ENCODE results near the gene EPN2. TPM values are rescaled to one million over a fixed set of nuclear protein-coding genes. Genes with fewer than 3 reads are reported as not detected.

The EPN2 gene
- total RNA-seq, 1 experiment from 2014 or later: 35.6 TPM

- ChIA-PET CTCF (no interaction called here), POLR2A (no interaction called here)
- Mint-ChIP-seq H3K27ac (ENCODE audit: unreplicated experiment) (no peak overlapping the region), H3K9me3 (ENCODE audit: unreplicated experiment) (no peaks in the 10 kb centered on the region), H3K4me1 (ENCODE audit: low read depth, unreplicated experiment) (peaks cover 5% of the 10 kb centered on the region), H3K4me3 (ENCODE audit: unreplicated experiment) (no peak overlapping the region), H3K27me3 (ENCODE audit: insufficient read depth, unreplicated experiment) (no peaks in the 10 kb centered on the region), H3K36me3 (ENCODE audit: insufficient read depth, unreplicated experiment) (peaks cover 3% of the 10 kb centered on the region)
- Histone ChIP-seq H3K27me3 (replicated peaks; ENCODE audit: control insufficient read depth, insufficient read depth, low read length) (no peaks in the 10 kb centered on the region), H3K9me3 (no peaks in the 10 kb centered on the region), H3K4me3 (ENCODE audit: low read depth, low read length) (no peak overlapping the region), H3K36me3 (ENCODE audit: control insufficient read depth, insufficient read depth, low read length) (no peaks in the 10 kb centered on the region; the same call in none of the 2 replicates), H3K4me1 (peaks cover 4% of the 10 kb centered on the region; the same call in 1 of the 2 replicates)
- intact Hi-C loops (cut with micrococcal nuclease; ENCODE audit: unreplicated experiment): no loop called here
- DNase-seq: no peak
- TF ChIP-seq CTCF (IDR thresholded peaks at IDR 0.05; ENCODE audit: insufficient read depth in 1 of 2, low read depth in 1 of 2, low read length in 1 of 2, severe bottlenecking in 1 of 2, unreplicated experiment in 1 of 2): no peak
- no TSS peak for BruUV-seq (replicated peaks)
Observed at GRCh38 chr17:19304751-19305150, 67.6 kb downstream of the EPN2 start.

GRCh38 chr17:19305256-19305655, 68.1 kb downstream of the EPN2 start:
- intact Hi-C loops (cut with micrococcal nuclease; ENCODE audit: unreplicated experiment): no loop called here
- peaks cover 4% of the 10 kb centered on the region; the same call in 1 of the 2 replicates for H3K4me1 ChIP-seq
- Mint-ChIP-seq H3K27ac (ENCODE audit: unreplicated experiment) (no peak overlapping the region), H3K4me1 (ENCODE audit: low read depth, unreplicated experiment) (peaks cover 5% of the 10 kb centered on the region), H3K9me3 (ENCODE audit: unreplicated experiment) (no peaks in the 10 kb centered on the region), H3K27me3 (ENCODE audit: insufficient read depth, unreplicated experiment) (no peaks in the 10 kb centered on the region), H3K4me3 (ENCODE audit: unreplicated experiment) (no peak overlapping the region), H3K36me3 (ENCODE audit: insufficient read depth, unreplicated experiment) (peaks cover 6% of the 10 kb centered on the region)
- H3K27me3 ChIP-seq (replicated peaks; ENCODE audit: control insufficient read depth, insufficient read depth, low read length): no peaks in the 10 kb centered on the region
- no peaks in the 10 kb centered on the region for H3K9me3 ChIP-seq
- ChIA-PET CTCF (interaction anchor here (1.3 kb wide), 1 partner anchor 17 kb away, joined by 4 read pairs; no protein-coding TSS in a partner anchor), POLR2A (no interaction called here)
- H3K4me3 ChIP-seq (ENCODE audit: low read depth, low read length): no peak overlapping the region
- DNase-seq: no peak
- no peaks in the 10 kb centered on the region; the same call in none of the 2 replicates for H3K36me3 ChIP-seq (ENCODE audit: control insufficient read depth, insufficient read depth, low read length)
- BruUV-seq (replicated peaks): no TSS peak
- TF ChIP-seq CTCF (IDR thresholded peaks at IDR 0.05; ENCODE audit: insufficient read depth in 1 of 2, low read depth in 1 of 2, low read length in 1 of 2, severe bottlenecking in 1 of 2, unreplicated experiment in 1 of 2): no peak

GRCh38 chr17:19305761-19306159, 68.6 kb downstream of the EPN2 start:
- ChIA-PET POLR2A (no interaction called here), CTCF (interaction anchor here (1.3 kb wide), 1 partner anchor 16 kb away, joined by 4 read pairs; no protein-coding TSS in a partner anchor)
- Mint-ChIP-seq H3K9me3 (ENCODE audit: unreplicated experiment) (no peaks in the 10 kb centered on the region), H3K36me3 (ENCODE audit: insufficient read depth, unreplicated experiment) (peaks cover 10% of the 10 kb centered on the region), H3K4me3 (ENCODE audit: unreplicated experiment) (no peak overlapping the region), H3K27ac (ENCODE audit: unreplicated experiment) (no peak overlapping the region), H3K4me1 (ENCODE audit: low read depth, unreplicated experiment) (peaks cover 5% of the 10 kb centered on the region), H3K27me3 (ENCODE audit: insufficient read depth, unreplicated experiment) (no peaks in the 10 kb centered on the region)
- no peak overlapping the region for H3K4me3 ChIP-seq (ENCODE audit: low read depth, low read length)
- BruUV-seq (replicated peaks): no TSS peak
- no peaks in the 10 kb centered on the region; the same call in none of the 2 replicates for H3K36me3 ChIP-seq (ENCODE audit: control insufficient read depth, insufficient read depth, low read length)
- DNase-seq: no peak
- no peaks in the 10 kb centered on the region for H3K9me3 ChIP-seq
- intact Hi-C loops (cut with micrococcal nuclease; ENCODE audit: unreplicated experiment): no loop called here
- H3K4me1 ChIP-seq: peaks cover 4% of the 10 kb centered on the region; the same call in 1 of the 2 replicates
- no peak for TF ChIP-seq CTCF (IDR thresholded peaks at IDR 0.05; ENCODE audit: insufficient read depth in 1 of 2, low read depth in 1 of 2, low read length in 1 of 2, severe bottlenecking in 1 of 2, unreplicated experiment in 1 of 2)
- H3K27me3 ChIP-seq (replicated peaks; ENCODE audit: control insufficient read depth, insufficient read depth, low read length): no peaks in the 10 kb centered on the region
